Spleen (tissue), 7 donors: Measurements from ENCODE around the gene FBXW5.

Source experiments
- CTCF ChIP-seq, 11 experiments: fragments of 200-600 bp in 7 of 11; fragments of 450-650 bp in 4 of 11; sonication (generic) in 4 of 11; IDR thresholded peaks in 8 of 11; conservative IDR thresholded peaks in 3 of 11; 1 replicate in 7 of 11; 2 replicates in 4 of 11; pipeline versions ENCODE4 v1.4.0 to v1.8.0; 2016 to 2021; ENCODE audit warnings: antibody characterized with exemption in 11 of 11, inconsistent platforms in 4 of 11, mild to moderate bottlenecking in 1 of 11
- POLR2A ChIP-seq, 3 donors: fragments of 450-650 bp; IDR thresholded peaks; one replicate each; pipeline ENCODE4 v1.5.1; 2017; ENCODE audit warnings: antibody characterized with exemption in 3 of 3, mild to moderate bottlenecking in 1 of 3
- donor health status: DM: no; HTN: no; CAD: no; lungs with moderate emphysema.
- donor health status: DM: no; HTN: no; CAD: no.
- donor health status: DM: no; HTN: no; CAD: no.

GRCh38 chr9:136939431-136939995, 5.0 kb downstream of the FBXW5 start:
- TF ChIP-seq CTCF (IDR thresholded peaks at IDR 0.05 in 8 of 11, conservative IDR thresholded peaks at IDR 0.05 in 3 of 11): no peak
- no peak for TF ChIP-seq POLR2A (IDR thresholded peaks at IDR 0.05)
